ENCODE results near the gene VMP1.

GRCh38 chr17:59766491-59766890 is 59.0 kb downstream of the VMP1 start:
- TF ChIP-seq CTCF (IDR thresholded peaks at IDR 0.05) (no peak), ZNF263 (CRISPR knock-in tag; IDR thresholded peaks at IDR 0.05; ENCODE audit: low read depth) (no peak), SP1 (CRISPR knock-in tag; conservative IDR thresholded peaks at IDR 0.05) (no peak), ZBTB43 (CRISPR knock-in tag; IDR thresholded peaks at IDR 0.05) (no peak), FOXK1 (CRISPR knock-in tag; IDR thresholded peaks at IDR 0.05) (no peak), ETV6 (CRISPR knock-in tag; IDR thresholded peaks at IDR 0.05) (no peak)
- TF ChIP-seq, protein P1, sequence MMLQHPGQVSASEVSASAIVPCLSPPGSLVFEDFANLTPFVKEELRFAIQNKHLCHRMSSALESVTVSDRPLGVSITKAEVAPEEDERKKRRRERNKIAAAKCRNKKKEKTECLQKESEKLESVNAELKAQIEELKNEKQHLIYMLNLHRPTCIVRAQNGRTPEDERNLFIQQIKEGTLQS (CRISPR knock-in tag; conservative IDR thresholded peaks at IDR 0.05) = no peak
- TF ChIP-seq, protein P2, sequence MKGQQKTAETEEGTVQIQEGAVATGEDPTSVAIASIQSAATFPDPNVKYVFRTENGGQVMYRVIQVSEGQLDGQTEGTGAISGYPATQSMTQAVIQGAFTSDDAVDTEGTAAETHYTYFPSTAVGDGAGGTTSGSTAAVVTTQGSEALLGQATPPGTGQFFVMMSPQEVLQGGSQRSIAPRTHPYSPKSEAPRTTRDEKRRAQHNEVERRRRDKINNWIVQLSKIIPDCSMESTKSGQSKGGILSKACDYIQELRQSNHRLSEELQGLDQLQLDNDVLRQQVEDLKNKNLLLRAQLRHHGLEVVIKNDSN (CRISPR knock-in tag; IDR thresholded peaks at IDR 0.05) = no peak

All from WTC11 (cell line).